Spleen (tissue), 11 donors: ENCODE results near the gene ATP6V0C. TPM values are rescaled to one million over a fixed set of nuclear protein-coding genes. Genes with fewer than 3 reads are reported as not detected.

Source experiments
- DNase-seq: peaks from one replicate; pipeline ENCODE4 v3.0.0-alpha.2; 2020
- H3K27ac ChIP-seq, 8 donors: fragments of 200-600 bp; sonication (generic) in 7 of 8; 1 replicate in 4 of 8; 2 replicates in 4 of 8; pipeline versions ENCODE4 v1.5.0 to v1.8.0; 2016 to 2021; ENCODE audit warnings: inconsistent platforms in 4 of 8, mild to moderate bottlenecking in 4 of 8, moderate library complexity in 1 of 8
- H3K27me3 ChIP-seq, 7 donors: fragments of 200-600 bp; sonication (generic) in 6 of 7; replicated peaks in 1 of 7; 1 replicate in 4 of 7; 2 replicates in 3 of 7; pipeline versions ENCODE4 v1.5.0 to v1.8.0; 2016 to 2021; ENCODE audit warnings: inconsistent platforms in 3 of 7, mild to moderate bottlenecking in 1 of 7
- H3K36me3 ChIP-seq, 6 donors: fragments of 200-600 bp; sonication (generic) in 5 of 6; 1 replicate in 4 of 6; 2 replicates in 2 of 6; pipeline versions ENCODE4 v1.5.0 to v1.8.0; 2016 to 2021; ENCODE audit warnings: inconsistent platforms in 2 of 6
- H3K4me1 ChIP-seq, 6 donors: fragments of 200-600 bp; sonication (generic) in 5 of 6; 1 replicate in 3 of 6; 2 replicates in 3 of 6; pipeline versions ENCODE4 v1.5.0 to v1.8.0; 2016 to 2021; ENCODE audit warnings: inconsistent platforms in 3 of 6
- H3K4me3 ChIP-seq, 8 donors: fragments of 200-600 bp; sonication (generic) in 7 of 8; 1 replicate in 4 of 8; 2 replicates in 4 of 8; pipeline versions ENCODE4 v1.5.0 to v1.8.0; 2016 to 2021; ENCODE audit warnings: inconsistent platforms in 4 of 8, mild to moderate bottlenecking in 4 of 8, moderate library complexity in 2 of 8
- H3K9me3 ChIP-seq, 8 donors: fragments of 200-600 bp; sonication (generic) in 7 of 8; 1 replicate in 4 of 8; 2 replicates in 4 of 8; pipeline versions ENCODE4 v1.5.0 to v1.8.0; 2016 to 2021; ENCODE audit warnings: inconsistent platforms in 4 of 8
- POLR2A ChIP-seq, 3 donors: fragments of 450-650 bp; IDR thresholded peaks; one replicate each; pipeline ENCODE4 v1.5.1; 2017; ENCODE audit warnings: antibody characterized with exemption in 3 of 3, mild to moderate bottlenecking in 1 of 3
- POLR2AphosphoS5 ChIP-seq, 3 donors: sonication (generic); formaldehyde crosslinking; IDR thresholded peaks; one replicate each; pipeline ENCODE4 v1.5.1; 2017; ENCODE audit warnings: antibody characterized with exemption in 3 of 3
- WGBS, 5 donors: extraction: QIAGEN DNeasy Blood & Tissue Kit in 3 of 5; methylation state at CpG; one replicate each; pipeline versions ENCODE4 v1.1.5 to v1.1.7; 2013 to 2018; 5-methylcytosine and 5-hydroxymethylcytosine counted together
- intact Hi-C: fragments of 100-400 bp; cut with DNase I; formaldehyde crosslinking; loops from one replicate; pipeline ENCODE4 v1.15.0; 2023; ENCODE audit warnings: low total_unique reads
- polyA plus RNA-seq, 3 donors: library from polyadenylated mRNA; stranded (reverse); fragments of 200-250 nt; gene quantifications; one replicate each; pipeline ENCODE4 v1.2.1, GENCODE V29; 2013
- total RNA-seq, 7 donors: library from RNA; depleted of rRNA in 3 of 7; stranded (reverse); fragments of >200 nt in 3 of 7; fragmentation: NEBNext Ultra II Directional in 4 of 7; extraction: Animal tissue kit (Norgen Biotek cat#: 25700) in 4 of 7; gene quantifications; one replicate each; pipeline versions ENCODE4 v1.1.0 to v1.2.1, GENCODE V29; 2016 to 2021
- TF ChIP-seq, protein P1 (sequence below), 11 experiments: fragments of 200-600 bp in 7 of 11; fragments of 450-650 bp in 4 of 11; sonication (generic) in 4 of 11; IDR thresholded peaks in 8 of 11; conservative IDR thresholded peaks in 3 of 11; 1 replicate in 7 of 11; 2 replicates in 4 of 11; pipeline versions ENCODE4 v1.4.0 to v1.8.0; 2016 to 2021; ENCODE audit warnings: antibody characterized with exemption in 11 of 11, inconsistent platforms in 4 of 11, mild to moderate bottlenecking in 1 of 11
- donor health status: healthy with polysubstance abuse.
- donor health status: DM: no; HTN: no; CAD: no; lungs with moderate emphysema.
- donor health status: DM: no; HTN: no; CAD: no.
- donor health status: Bipolar disorder and iron deficiency.
- donor health status: healthy.
- donor health status: DM: no; HTN: no; CAD: no.
- donor health status: DM: yes; HTN: yes; CAD: no.

ATP6V0C gene
- total and polyA plus RNA-seq, 10 donors: 64.5 to 199 (median 112) TPM

DNA sequence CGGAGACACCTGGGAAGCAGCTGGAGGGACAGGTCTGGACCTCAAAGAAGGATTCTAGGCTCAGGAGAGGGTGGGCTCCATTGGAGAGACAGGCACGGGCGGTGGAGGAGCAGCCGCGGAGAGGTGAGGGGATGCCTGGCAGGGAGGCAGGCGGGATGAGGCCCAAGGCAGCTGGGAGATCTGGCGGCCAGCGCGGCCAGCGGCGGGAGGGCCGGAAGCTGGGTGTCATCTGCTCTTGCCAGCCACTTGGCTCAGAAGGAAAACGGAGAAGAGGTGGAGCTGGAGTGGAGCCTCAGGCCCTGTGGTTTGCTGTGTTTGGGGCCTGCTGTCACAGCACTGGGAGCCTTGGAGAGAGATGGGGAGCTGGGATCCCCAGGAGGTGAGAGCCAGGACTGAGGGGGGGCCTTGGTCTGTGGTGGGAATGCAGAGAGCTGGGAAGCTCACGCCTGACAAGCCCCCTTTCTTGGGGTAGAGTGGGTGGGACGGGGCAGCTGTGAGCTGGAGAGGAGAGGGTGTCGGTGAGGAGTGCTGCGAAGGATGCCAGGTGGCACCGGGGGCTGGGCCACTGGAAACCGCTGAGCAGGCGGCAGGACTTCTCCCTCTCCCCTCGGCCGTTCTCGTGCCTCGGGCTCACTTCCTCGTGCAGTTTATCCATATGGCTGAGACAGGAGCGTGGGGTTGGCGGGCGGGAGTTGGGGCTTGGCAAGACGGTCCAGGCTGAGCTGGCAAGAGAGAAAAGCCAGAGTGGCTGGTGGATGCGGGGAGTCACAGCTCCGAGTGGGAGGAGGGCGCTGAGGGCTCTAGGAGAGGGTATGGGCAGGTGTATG is 30.8 kb upstream of the ATP6V0C start:
- no peaks in the 10 kb centered on the region for H3K27me3 ChIP-seq
- peak overlapping the region in 1 of 8 donors; percentile 8 for H3K4me3 ChIP-seq
- H3K27ac ChIP-seq: peak overlapping the region in 7 of 8 donors; percentile 9 to 68 (median 46)
- H3K9me3 ChIP-seq: no peaks in the 10 kb centered on the region
- DNase-seq: no peak
- no peak for TF ChIP-seq POLR2A (IDR thresholded peaks at IDR 0.05)
- TF ChIP-seq POLR2AphosphoS5 (IDR thresholded peaks at IDR 0.05): peak; percentile 11 to 67 (median 44)
- H3K36me3 ChIP-seq: peaks cover 0 to 19% (median 0%) of the 10 kb centered on the region in 6 donors
- WGBS, 5 donors: 61 to 79% (median 68%) methylated on average over 31 to 32 of the region's 32 CpGs
- intact Hi-C loops: no loop called here
- H3K4me1 ChIP-seq: peaks cover 7 to 57% (median 25%) of the 10 kb centered on the region in 6 donors

DNA sequence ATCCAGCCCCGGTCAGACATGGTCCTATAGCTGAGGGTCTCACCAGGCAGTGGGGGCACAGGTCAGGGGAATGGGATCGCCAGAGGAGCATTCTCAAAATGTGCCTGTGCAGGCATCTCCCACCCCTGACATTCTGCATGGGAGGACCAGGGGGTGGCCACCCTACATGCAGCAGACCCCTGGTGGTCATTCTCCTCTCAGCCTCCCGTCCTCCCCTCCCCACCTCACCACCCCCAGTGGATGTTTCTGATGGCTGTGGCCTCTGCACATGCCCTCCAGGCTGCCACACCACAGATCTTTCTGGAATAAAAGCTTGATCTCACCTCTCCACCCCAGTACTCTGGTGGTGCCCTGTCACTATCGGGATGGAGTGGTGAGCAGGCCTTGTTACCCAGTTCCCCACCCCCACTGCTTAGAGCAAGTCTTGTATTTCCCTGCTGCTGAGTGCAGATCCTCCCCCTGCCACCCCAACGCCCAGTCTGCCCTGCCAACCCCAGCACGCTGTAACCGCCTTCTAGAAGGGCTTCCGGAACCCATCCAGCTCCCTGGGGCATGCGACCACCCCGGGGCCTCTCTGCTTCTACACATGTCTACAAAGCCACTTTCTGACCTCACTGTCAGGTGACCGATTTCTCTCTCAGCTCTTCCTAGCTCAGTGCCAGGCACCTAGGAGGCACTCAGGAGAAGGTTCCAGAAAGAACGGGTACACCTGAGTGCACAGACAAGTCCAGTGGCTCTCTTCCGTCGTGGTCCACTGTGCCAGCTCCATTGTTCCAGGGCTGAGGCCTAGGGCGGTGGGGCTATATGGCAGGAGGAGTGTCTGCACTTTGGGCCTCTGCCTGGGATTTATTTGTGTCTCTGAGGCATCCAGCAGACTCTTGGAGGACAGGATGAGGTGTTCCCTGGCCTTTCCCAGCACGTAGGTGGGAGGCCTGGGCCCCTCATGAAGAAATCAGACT is 29.5 kb upstream of the ATP6V0C start:
- no peak for DNase-seq
- H3K4me1 ChIP-seq: peaks cover 7 to 61% (median 28%) of the 10 kb centered on the region in 6 donors
- intact Hi-C loops: no loop called here
- no peaks in the 10 kb centered on the region for H3K9me3 ChIP-seq
- H3K4me3 ChIP-seq: no peak overlapping the region
- TF ChIP-seq POLR2AphosphoS5 (IDR thresholded peaks at IDR 0.05) (no peak), POLR2A (IDR thresholded peaks at IDR 0.05) (no peak)
- TF ChIP-seq, protein P1, sequence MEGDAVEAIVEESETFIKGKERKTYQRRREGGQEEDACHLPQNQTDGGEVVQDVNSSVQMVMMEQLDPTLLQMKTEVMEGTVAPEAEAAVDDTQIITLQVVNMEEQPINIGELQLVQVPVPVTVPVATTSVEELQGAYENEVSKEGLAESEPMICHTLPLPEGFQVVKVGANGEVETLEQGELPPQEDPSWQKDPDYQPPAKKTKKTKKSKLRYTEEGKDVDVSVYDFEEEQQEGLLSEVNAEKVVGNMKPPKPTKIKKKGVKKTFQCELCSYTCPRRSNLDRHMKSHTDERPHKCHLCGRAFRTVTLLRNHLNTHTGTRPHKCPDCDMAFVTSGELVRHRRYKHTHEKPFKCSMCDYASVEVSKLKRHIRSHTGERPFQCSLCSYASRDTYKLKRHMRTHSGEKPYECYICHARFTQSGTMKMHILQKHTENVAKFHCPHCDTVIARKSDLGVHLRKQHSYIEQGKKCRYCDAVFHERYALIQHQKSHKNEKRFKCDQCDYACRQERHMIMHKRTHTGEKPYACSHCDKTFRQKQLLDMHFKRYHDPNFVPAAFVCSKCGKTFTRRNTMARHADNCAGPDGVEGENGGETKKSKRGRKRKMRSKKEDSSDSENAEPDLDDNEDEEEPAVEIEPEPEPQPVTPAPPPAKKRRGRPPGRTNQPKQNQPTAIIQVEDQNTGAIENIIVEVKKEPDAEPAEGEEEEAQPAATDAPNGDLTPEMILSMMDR (IDR thresholded peaks at IDR 0.05 in 8 of 11, conservative IDR thresholded peaks at IDR 0.05 in 3 of 11): no peak
- WGBS, 5 donors: 90 to 95% (median 93%) methylated on average over 15 to 16 of the region's 16 CpGs
- no peak overlapping the region for H3K27ac ChIP-seq
- H3K27me3 ChIP-seq: no peaks in the 10 kb centered on the region
- H3K36me3 ChIP-seq: peaks cover 0 to 18% (median 0%) of the 10 kb centered on the region in 6 donors

DNA sequence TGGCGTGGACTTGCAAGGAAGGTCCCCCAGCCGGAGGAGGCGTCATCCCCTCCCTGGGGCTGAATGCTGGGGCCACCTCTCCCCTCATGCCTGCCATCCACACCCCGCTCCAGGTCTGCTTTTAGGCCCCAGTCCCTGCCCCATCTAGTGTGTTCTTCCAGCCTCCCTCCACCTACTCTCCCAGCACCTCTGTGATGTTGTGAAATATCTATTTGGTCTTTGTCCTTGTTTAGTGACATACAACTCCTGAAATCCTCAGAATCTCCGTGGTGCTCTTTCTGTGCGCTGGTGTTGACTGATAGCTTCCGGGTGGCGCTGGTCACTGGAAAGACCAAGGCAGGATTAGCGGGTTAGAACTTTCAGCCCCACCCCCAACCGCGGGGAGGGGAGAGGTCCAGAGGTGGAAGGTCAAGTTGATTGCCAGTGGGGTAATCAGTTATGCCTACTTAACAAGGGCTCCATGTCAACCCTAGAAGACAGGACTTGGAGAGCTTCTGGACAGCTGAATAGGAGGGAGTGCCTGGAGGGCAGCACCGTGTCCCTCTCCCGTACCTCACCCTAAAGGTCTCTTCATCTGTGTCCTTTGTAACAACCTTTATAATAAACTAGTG is 28.7 kb upstream of the ATP6V0C start:
- TF ChIP-seq, protein P1 (IDR thresholded peaks at IDR 0.05 in 8 of 11, conservative IDR thresholded peaks at IDR 0.05 in 3 of 11): no peak
- TF ChIP-seq POLR2AphosphoS5 (IDR thresholded peaks at IDR 0.05) (no peak), POLR2A (IDR thresholded peaks at IDR 0.05) (no peak)
- no peak for DNase-seq
- H3K4me1 ChIP-seq: peaks cover 7 to 61% (median 28%) of the 10 kb centered on the region in 6 donors
- intact Hi-C loops: no loop called here
- peaks cover 0 to 19% (median 0%) of the 10 kb centered on the region in 6 donors for H3K36me3 ChIP-seq
- H3K27ac ChIP-seq: no peak overlapping the region
- H3K4me3 ChIP-seq: no peak overlapping the region
- WGBS, 5 donors: 85 to 90% (median 88%) methylated on average over 13 of the region's 13 CpGs
- H3K27me3 ChIP-seq: no peaks in the 10 kb centered on the region
- no peaks in the 10 kb centered on the region for H3K9me3 ChIP-seq

DNA sequence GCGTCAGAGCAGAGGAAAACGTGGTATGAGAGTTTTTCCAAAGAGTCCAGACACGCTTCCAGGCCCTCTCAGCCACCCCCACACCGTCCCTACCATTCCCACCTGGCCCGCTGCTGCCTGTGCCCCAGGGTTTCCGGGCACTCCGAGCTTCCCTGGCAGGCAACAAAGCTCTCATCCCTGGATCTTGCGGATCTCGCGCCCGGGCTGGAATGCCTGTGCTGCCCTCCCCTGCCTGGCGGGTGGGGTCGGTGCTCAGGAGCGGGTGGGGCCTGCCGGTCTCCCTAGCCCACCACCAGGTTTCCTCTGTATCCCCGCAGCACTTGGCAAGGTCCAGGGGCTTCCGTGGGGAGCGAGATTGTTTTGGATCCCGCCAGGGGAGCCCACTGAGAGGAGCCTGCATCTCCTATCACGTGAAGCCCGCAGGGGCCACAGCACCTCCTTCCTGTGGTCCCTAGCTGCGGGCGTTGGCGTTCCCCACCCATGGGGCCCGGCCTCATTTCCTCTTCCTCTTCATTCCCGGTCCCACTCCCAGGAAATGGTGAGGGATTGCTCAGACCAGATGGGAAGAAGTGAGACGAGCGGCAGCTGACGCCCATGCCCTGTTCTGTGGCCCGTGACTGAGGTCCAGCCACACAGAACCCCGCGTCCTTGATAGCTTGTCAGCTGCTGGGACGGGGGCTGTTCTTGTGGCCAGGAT is 27.8 kb upstream of the ATP6V0C start:
- intact Hi-C loops: no loop called here
- WGBS, 5 donors: 59 to 70% (median 60%) methylated on average over 24 to 33 of the region's 33 CpGs
- no peak for DNase-seq
- TF ChIP-seq, protein P1 (IDR thresholded peaks at IDR 0.05 in 8 of 11, conservative IDR thresholded peaks at IDR 0.05 in 3 of 11): no peak
- TF ChIP-seq POLR2AphosphoS5 (IDR thresholded peaks at IDR 0.05) (peak in 2 of 3 donors; percentile 13 to 21), POLR2A (IDR thresholded peaks at IDR 0.05) (no peak)
- peaks cover 0 to 20% (median 0%) of the 10 kb centered on the region in 6 donors for H3K36me3 ChIP-seq
- H3K4me1 ChIP-seq: peaks cover 7 to 61% (median 28%) of the 10 kb centered on the region in 6 donors
- no peak overlapping the region for H3K4me3 ChIP-seq
- H3K9me3 ChIP-seq: no peaks in the 10 kb centered on the region
- no peaks in the 10 kb centered on the region for H3K27me3 ChIP-seq
- peak overlapping the region in 2 of 8 donors; percentile 38 to 57 for H3K27ac ChIP-seq
